Muscle layer of duodenum (tissue), 2 donors: ENCODE measurements around the gene TTC1.

ENCODE experiments used
- H3K27ac ChIP-seq: one replicate; pipeline ENCODE4 v1.7.0; 2013; ENCODE audit warnings: mild to moderate bottlenecking, low read length
- H3K27me3 ChIP-seq: one replicate; pipeline ENCODE4 v1.7.0; 2013; ENCODE audit warnings: low read depth, mild to moderate bottlenecking, control low read depth, low read length
- H3K36me3 ChIP-seq, 2 donors: one replicate each; pipeline ENCODE4 v1.7.0; 2013; ENCODE audit warnings: low read length in 2 of 2, control low read depth in 1 of 2, mild to moderate bottlenecking in 1 of 2; ENCODE audit not compliant: insufficient read depth in 2 of 2, control insufficient read depth in 1 of 2
- H3K4me1 ChIP-seq, 2 donors: one replicate each; pipeline ENCODE4 v1.7.0; 2013; ENCODE audit warnings: low read length in 2 of 2, mild to moderate bottlenecking in 2 of 2, control low read depth in 1 of 2, moderate library complexity in 1 of 2; ENCODE audit not compliant: insufficient read depth in 2 of 2, control insufficient read depth in 1 of 2
- H3K4me3 ChIP-seq, 2 donors: one replicate each; pipeline ENCODE4 v1.7.0; 2013; ENCODE audit warnings: low read length in 2 of 2, low read depth in 1 of 2, mild to moderate bottlenecking in 1 of 2
- H3K9me3 ChIP-seq, 2 donors: one replicate each; pipeline ENCODE4 v1.7.0; 2013; ENCODE audit warnings: low read length in 2 of 2, control low read depth in 1 of 2, mild to moderate bottlenecking in 1 of 2; ENCODE audit not compliant: control insufficient read depth in 1 of 2
- donor health status: healthy.

TTC1 gene

GRCh38 chr5:159972538-159973362 is 36.2 kb upstream of the TTC1 start:
- H3K27me3 ChIP-seq, result peaks cover 20% of the 10 kb centered on the region
- no peaks in the 10 kb centered on the region for H3K9me3 ChIP-seq
- no peak overlapping the region for H3K4me3 ChIP-seq
- no peaks in the 10 kb centered on the region for H3K36me3 ChIP-seq
- no peaks in the 10 kb centered on the region for H3K4me1 ChIP-seq
- H3K27ac ChIP-seq, result no peak overlapping the region

- Histone ChIP-seq H3K27ac (no peak overlapping the region), H3K27me3 (peaks cover 16% of the 10 kb centered on the region), H3K36me3 (no peaks in the 10 kb centered on the region)
Measured at GRCh38 chr5:159975462-159976019, 33.4 kb upstream of the TTC1 start.

GRCh38 chr5:159976921-159977320 is 32.0 kb upstream of the TTC1 start:
- Histone ChIP-seq H3K27ac (no peak overlapping the region), H3K27me3 (peaks cover 12% of the 10 kb centered on the region), H3K9me3 (no peaks in the 10 kb centered on the region), H3K4me1 (no peaks in the 10 kb centered on the region), H3K36me3 (no peaks in the 10 kb centered on the region), H3K4me3 (no peak overlapping the region)

More at GRCh38 chr5:159975462-159976019, 33.4 kb upstream of the TTC1 start:
- Histone ChIP-seq H3K9me3 (no peaks in the 10 kb centered on the region), H3K4me1 (no peaks in the 10 kb centered on the region), H3K4me3 (no peak overlapping the region)

- Histone ChIP-seq H3K36me3 (no peaks in the 10 kb centered on the region), H3K27me3 (peaks cover 3% of the 10 kb centered on the region), H3K4me1 (no peaks in the 10 kb centered on the region), H3K4me3 (no peak overlapping the region), H3K27ac (no peak overlapping the region), H3K9me3 (no peaks in the 10 kb centered on the region)
Measured at GRCh38 chr5:159978358-159978757, 30.6 kb upstream of the TTC1 start.

- Histone ChIP-seq H3K36me3 (no peaks in the 10 kb centered on the region), H3K4me1 (peaks cover 0 to 8% of the 10 kb centered on the region in 2 donors), H3K4me3 (no peak overlapping the region), H3K27ac (no peak overlapping the region), H3K27me3 (peaks cover 7% of the 10 kb centered on the region), H3K9me3 (no peaks in the 10 kb centered on the region)
Measured at GRCh38 chr5:159982421-159983173, 26.3 kb upstream of the TTC1 start.

- no peaks in the 10 kb centered on the region for H3K36me3 ChIP-seq
- no peaks in the 10 kb centered on the region for H3K9me3 ChIP-seq
- peaks cover 0 to 8% of the 10 kb centered on the region in 2 donors for H3K4me1 ChIP-seq
- no peak overlapping the region for H3K27ac ChIP-seq
- peaks cover 7% of the 10 kb centered on the region for H3K27me3 ChIP-seq
- peak overlapping the region; percentile 55 to 70 for H3K4me3 ChIP-seq
Measured at GRCh38 chr5:159987031-159987674, 21.8 kb upstream of the TTC1 start.

GRCh38 chr5:159990506-159990905 is 18.4 kb upstream of the TTC1 start:
- peaks cover 7 to 13% of the 10 kb centered on the region in 2 donors for H3K9me3 ChIP-seq
- H3K27me3 ChIP-seq, result peaks cover 7% of the 10 kb centered on the region
- no peaks in the 10 kb centered on the region for H3K36me3 ChIP-seq
- peaks cover 0 to 8% of the 10 kb centered on the region in 2 donors for H3K4me1 ChIP-seq
- no peak overlapping the region for H3K4me3 ChIP-seq
- no peak overlapping the region for H3K27ac ChIP-seq

- Histone ChIP-seq H3K36me3 (no peaks in the 10 kb centered on the region), H3K4me3 (no peak overlapping the region), H3K27ac (no peak overlapping the region), H3K9me3 (peaks cover 7 to 13% of the 10 kb centered on the region in 2 donors), H3K27me3 (no peaks in the 10 kb centered on the region), H3K4me1 (peaks cover 0 to 1% of the 10 kb centered on the region in 2 donors)
Measured at GRCh38 chr5:159992566-159992965, 16.4 kb upstream of the TTC1 start.

GRCh38 chr5:159993194-159993593 is 15.7 kb upstream of the TTC1 start:
- no peaks in the 10 kb centered on the region for H3K4me1 ChIP-seq
- H3K36me3 ChIP-seq, result no peaks in the 10 kb centered on the region
- H3K27ac ChIP-seq, result no peak overlapping the region
- peaks cover 7 to 13% of the 10 kb centered on the region in 2 donors for H3K9me3 ChIP-seq
- no peaks in the 10 kb centered on the region for H3K27me3 ChIP-seq
- no peak overlapping the region for H3K4me3 ChIP-seq

GRCh38 chr5:159995907-159996306 is 13.0 kb upstream of the TTC1 start:
- Histone ChIP-seq H3K36me3 (no peaks in the 10 kb centered on the region), H3K4me1 (no peaks in the 10 kb centered on the region), H3K27me3 (no peaks in the 10 kb centered on the region), H3K4me3 (no peak overlapping the region), H3K9me3 (peaks cover 7 to 13% of the 10 kb centered on the region in 2 donors), H3K27ac (no peak overlapping the region)

- Histone ChIP-seq H3K27me3 (no peaks in the 10 kb centered on the region), H3K36me3 (no peaks in the 10 kb centered on the region), H3K27ac (no peak overlapping the region), H3K4me1 (no peaks in the 10 kb centered on the region), H3K4me3 (no peak overlapping the region), H3K9me3 (no peaks in the 10 kb centered on the region)
Measured at GRCh38 chr5:160001457-160001856, 7.5 kb upstream of the TTC1 start.
